Mucosa of descending colon (tissue), 3 donors: ENCODE measurements around the gene PIK3R2. TPM values are rescaled to one million over a fixed set of nuclear protein-coding genes. Genes with fewer than 3 reads are reported as not detected.
"Not testable (repeated sequence)": the region's sequence is repeated elsewhere in the genome, so short reads cannot be mapped to it uniquely, and the experiment has no call there.

Experiments used
- ATAC-seq: fragments of 200-7000 bp; cut with Tn5 transposase; one replicate; pipeline ENCODE4 v1.9.1; 2020; ENCODE audit warnings: mild to moderate bottlenecking, moderate library complexity
- DNase-seq, 3 donors: peaks; one replicate each; pipeline ENCODE4 v3.0.0-alpha.2; 2020
- H3K36me3 ChIP-seq: fragments of 200-600 bp; one replicate; pipeline ENCODE4 v1.8.0; 2021; ENCODE audit warnings: low read depth, mild to moderate bottlenecking
- H3K4me1 ChIP-seq: fragments of 200-600 bp; one replicate; pipeline ENCODE4 v1.8.0; 2021; ENCODE audit warnings: low read depth, mild to moderate bottlenecking
- H3K4me3 ChIP-seq: fragments of 200-600 bp; one replicate; pipeline ENCODE4 v1.8.0; 2021; ENCODE audit warnings: mild to moderate bottlenecking
- H3K9me3 ChIP-seq: fragments of 200-600 bp; one replicate; pipeline ENCODE4 v1.8.0; 2021; ENCODE audit warnings: mild to moderate bottlenecking
- CTCF ChIP-seq: fragments of 200-600 bp; IDR thresholded peaks from one replicate; pipeline ENCODE4 v1.8.0; 2022; ENCODE audit warnings: antibody characterized with exemption, mild to moderate bottlenecking
- intact Hi-C, 2 donors: fragments of 100-400 bp; cut with DNase I in 1 of 2; cut with micrococcal nuclease in 1 of 2; formaldehyde crosslinking; loops; one replicate each; pipeline versions ENCODE4 v1.11.0 to v1.11.1; 2022; cut with DNase I, micrococcal nuclease
- long read RNA-seq, 2 donors: library from polyadenylated mRNA; unstranded; transcript quantifications; one replicate each; pipeline ENCODE4 v2.0.0, GENCODE V29; 2019 to 2021
- total RNA-seq, 3 donors: library from RNA; stranded (reverse); fragmentation: NEBNext Ultra II Directional in 2 of 3; extraction: Animal tissue kit (Norgen Biotek cat#: 25700) in 2 of 3; gene quantifications; one replicate each; pipeline versions ENCODE4 v1.2.1 to v1.2.4, GENCODE V29; 2021 to 2023
- donor health status: DM: no; HTN: no; CAD: no; lungs with moderate emphysema.
- donor health status: DM: no; HTN: no; CAD: no.
- donor health status: DM: no; HTN: yes; CAD: no.

Gene PIK3R2
- 10 to 100 TPM; 31.6 to 40.0 (median 35.2) TPM for total RNA-seq
- long read RNA-seq, donor 1, full-length matches to known transcripts = 12 of 19 reads
- long read RNA-seq, donor 1, partial matches to known transcripts = 7 of 19 reads
- long read RNA-seq, donor 1, other reads (novel, unspliced or antisense) = 0 of 19 reads
- long read RNA-seq, donor 2, partial matches to known transcripts = 2 of 2 reads
- long read RNA-seq, donor 2, other reads (novel, unspliced or antisense) = 0 of 2 reads

GRCh38 chr19:18152817-18153555, at the start of gene PIK3R2:
Gene PIK3R2, plus strand, starts transcription at chr19:18153163. Its CDS starts 2,717 bp downstream, at chr19:18155880.
- Histone ChIP-seq H3K4me3 (peak within 1 kb of the TSS; percentile 29), H3K36me3 (peaks cover 4% of the 10 kb centered on the region), H3K4me1 (peaks cover 43% of the 10 kb centered on the region), H3K9me3 (no peaks in the 10 kb centered on the region)
- intact Hi-C loops = no loop called here
- DNase-seq (peak; percentile 99 to 100 (median 100)), ATAC-seq (peak; percentile 85)
- TF ChIP-seq CTCF = no peak

GRCh38 chr19:18104793-18105131, 48.2 kb upstream of the PIK3R2 start:
- no peak for ATAC-seq
- H3K9me3 ChIP-seq = no peaks in the 10 kb centered on the region
- DNase-seq = no peak
- H3K4me1 ChIP-seq = peaks cover 21% of the 10 kb centered on the region
- no peak for TF ChIP-seq CTCF
- intact Hi-C loops = no loop called here
- no peak overlapping the region for H3K4me3 ChIP-seq
- no peaks in the 10 kb centered on the region for H3K36me3 ChIP-seq

- not testable (repeated sequence) for ATAC-seq
Measured at GRCh38 chr19:18105259-18105658, 47.7 kb upstream of the PIK3R2 start.

GRCh38 chr19:18107235-18107634, 45.7 kb upstream of the PIK3R2 start:
- no peak for TF ChIP-seq CTCF
- ATAC-seq (no peak), DNase-seq (no peak)
- Histone ChIP-seq H3K4me1 (peaks cover 28% of the 10 kb centered on the region), H3K9me3 (no peaks in the 10 kb centered on the region), H3K4me3 (no peak overlapping the region), H3K36me3 (no peaks in the 10 kb centered on the region)
- intact Hi-C loops = no loop called here

More at GRCh38 chr19:18105259-18105658, 47.7 kb upstream of the PIK3R2 start:
- H3K4me3 ChIP-seq, H3K9me3 ChIP-seq, H3K36me3 ChIP-seq, intact Hi-C loops, DNase-seq: not testable (repeated sequence)
- peaks cover 21% of the 10 kb centered on the region for H3K4me1 ChIP-seq

GRCh38 chr19:18108897-18109296, 44.1 kb upstream of the PIK3R2 start:
- H3K36me3 ChIP-seq = no peaks in the 10 kb centered on the region
- H3K9me3 ChIP-seq = no peaks in the 10 kb centered on the region
- intact Hi-C loops = no loop called here
- H3K4me1 ChIP-seq = peaks cover 28% of the 10 kb centered on the region
- ATAC-seq (peak; percentile 48), DNase-seq (peak in 1 of 3 donors; percentile 63)
- no peak overlapping the region for H3K4me3 ChIP-seq
- TF ChIP-seq CTCF = no peak

- Histone ChIP-seq H3K4me3 (no peak overlapping the region), H3K9me3 (no peaks in the 10 kb centered on the region), H3K36me3 (no peaks in the 10 kb centered on the region), H3K4me1 (peaks cover 24% of the 10 kb centered on the region)
- intact Hi-C loops = no loop called here
- DNase-seq (peak; percentile 53 to 71 (median 65)), ATAC-seq (peak; percentile 65)
- no peak for TF ChIP-seq CTCF
Measured at GRCh38 chr19:18109341-18109732, 43.6 kb upstream of the PIK3R2 start.
